ENCODE results near the gene THRA. TPM values are rescaled to one million over a fixed set of nuclear protein-coding genes. Genes with fewer than 3 reads are reported as not detected.
A peak's percentile ranks its signal among the peaks of the same experiment; 100 is the strongest.

THRA gene
- total RNA-seq, 1 experiment from 2014 or later = 107 TPM

DNA sequence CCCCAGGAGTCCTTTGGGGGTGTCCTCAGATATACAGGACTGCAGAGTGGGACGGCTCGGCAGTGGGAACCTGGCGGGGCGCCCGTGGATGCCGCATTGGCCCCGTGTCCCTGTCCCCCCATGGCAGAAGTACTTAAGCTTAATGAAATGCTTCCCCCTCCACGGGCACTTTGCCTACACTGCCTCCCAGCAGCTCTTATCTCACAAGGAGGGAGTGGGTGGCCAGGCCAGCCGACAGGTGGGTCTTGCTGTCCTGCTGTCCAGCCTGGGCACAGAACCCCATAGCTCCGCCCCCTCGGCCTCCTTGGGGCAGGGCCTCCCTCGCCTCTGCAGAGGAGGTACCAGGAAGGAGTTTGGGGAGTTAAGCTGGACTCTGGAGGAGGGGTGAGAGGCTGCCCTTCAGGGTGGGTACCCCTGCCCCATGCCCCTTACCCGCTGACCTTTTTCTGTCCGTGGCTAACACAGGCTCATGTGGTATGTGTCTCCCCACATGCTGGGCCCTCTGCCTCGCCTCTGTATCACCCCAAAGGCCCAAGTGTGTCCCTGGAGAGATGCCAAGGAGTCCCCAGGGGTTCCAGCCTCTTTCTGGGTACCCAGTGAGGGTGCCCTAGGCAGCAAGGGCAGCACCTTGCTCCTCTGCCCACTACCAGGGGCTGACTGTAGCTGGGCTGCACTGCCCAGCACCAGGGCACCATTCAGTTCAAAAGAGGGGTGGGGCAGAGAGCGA, 8.7 kb downstream of the THRA start:
- H3K4me3 Mint-ChIP-seq (ENCODE audit: low read depth, unreplicated experiment) = peak overlapping the region; percentile 63
- H3K4me1 Mint-ChIP-seq (ENCODE audit: low read depth, unreplicated experiment) = peaks cover 96% of the 10 kb centered on the region
- peak; percentile 100 for DNase-seq
- CTCF ChIA-PET = interaction anchor here (0.6 to 37.1 kb wide), 56 partner anchors 10 to 1508 kb away, joined by 3 to 1006 read pairs (median 5); partner anchors contain the start of genes CASC3, CSF3, MED24 and MIEN1
- no TSS peak for BruUV-seq (replicated peaks)
- no peaks in the 10 kb centered on the region for H3K9me3 Mint-ChIP-seq (ENCODE audit: low read depth, unreplicated experiment)
- H3K27ac Mint-ChIP-seq (ENCODE audit: unreplicated experiment) = peak overlapping the region; percentile 23
- intact Hi-C loops (cut with micrococcal nuclease; ENCODE audit: unreplicated experiment) = loop anchor here (1.0 to 2.0 kb wide), 3 partner anchors 8 to 41 kb away; no protein-coding TSS in a partner anchor
- no peaks in the 10 kb centered on the region for H3K27me3 Mint-ChIP-seq (ENCODE audit: unreplicated experiment)
- H3K36me3 Mint-ChIP-seq (ENCODE audit: insufficient read depth, unreplicated experiment) = peaks cover 61% of the 10 kb centered on the region
- no peak for TF ChIP-seq CTCF (IDR thresholded peaks at IDR 0.05; ENCODE audit: unreplicated experiment)

- CTCF ChIA-PET = interaction anchor here (0.6 to 37.1 kb wide), 44 partner anchors 9 to 451 kb away, joined by 3 to 1006 read pairs (median 5); partner anchors contain the start of genes CASC3, CSF3, MED24 and MIEN1
- peak; percentile 100 for DNase-seq
- BruUV-seq (replicated peaks) = no TSS peak
- H3K27me3 Mint-ChIP-seq (ENCODE audit: unreplicated experiment) = no peaks in the 10 kb centered on the region
- H3K36me3 Mint-ChIP-seq (ENCODE audit: insufficient read depth, unreplicated experiment) = peaks cover 61% of the 10 kb centered on the region
- peaks cover 93% of the 10 kb centered on the region for H3K4me1 Mint-ChIP-seq (ENCODE audit: low read depth, unreplicated experiment)
- peak overlapping the region; percentile 63 for H3K4me3 Mint-ChIP-seq (ENCODE audit: low read depth, unreplicated experiment)
- intact Hi-C loops (cut with micrococcal nuclease; ENCODE audit: unreplicated experiment) = no loop called here
- peak overlapping the region; percentile 23 for H3K27ac Mint-ChIP-seq (ENCODE audit: unreplicated experiment)
- TF ChIP-seq CTCF (IDR thresholded peaks at IDR 0.05; ENCODE audit: unreplicated experiment) = no peak
- no peaks in the 10 kb centered on the region for H3K9me3 Mint-ChIP-seq (ENCODE audit: low read depth, unreplicated experiment)
Observed at GRCh38 chr17:40072040-40072734, 9.4 kb downstream of the THRA start.

- peaks cover 91% of the 10 kb centered on the region for H3K4me1 Mint-ChIP-seq (ENCODE audit: low read depth, unreplicated experiment)
- intact Hi-C loops (cut with micrococcal nuclease; ENCODE audit: unreplicated experiment) = no loop called here
- TF ChIP-seq CTCF (IDR thresholded peaks at IDR 0.05; ENCODE audit: unreplicated experiment) = no peak
- peak overlapping the region; percentile 63 for H3K4me3 Mint-ChIP-seq (ENCODE audit: low read depth, unreplicated experiment)
- no TSS peak for BruUV-seq (replicated peaks)
- peaks cover 61% of the 10 kb centered on the region for H3K36me3 Mint-ChIP-seq (ENCODE audit: insufficient read depth, unreplicated experiment)
- peak; percentile 81 for DNase-seq
- H3K9me3 Mint-ChIP-seq (ENCODE audit: low read depth, unreplicated experiment) = no peaks in the 10 kb centered on the region
- peak overlapping the region; percentile 23 for H3K27ac Mint-ChIP-seq (ENCODE audit: unreplicated experiment)
- no peaks in the 10 kb centered on the region for H3K27me3 Mint-ChIP-seq (ENCODE audit: unreplicated experiment)
- CTCF ChIA-PET = interaction anchor here (0.6 to 37.1 kb wide), 37 partner anchors 8 to 451 kb away, joined by 3 to 1006 read pairs (median 6); partner anchors contain the start of genes CASC3, CSF3, MED24 and MSL1
Observed at GRCh38 chr17:40072735-40073346, 10.1 kb downstream of the THRA start.

DNA sequence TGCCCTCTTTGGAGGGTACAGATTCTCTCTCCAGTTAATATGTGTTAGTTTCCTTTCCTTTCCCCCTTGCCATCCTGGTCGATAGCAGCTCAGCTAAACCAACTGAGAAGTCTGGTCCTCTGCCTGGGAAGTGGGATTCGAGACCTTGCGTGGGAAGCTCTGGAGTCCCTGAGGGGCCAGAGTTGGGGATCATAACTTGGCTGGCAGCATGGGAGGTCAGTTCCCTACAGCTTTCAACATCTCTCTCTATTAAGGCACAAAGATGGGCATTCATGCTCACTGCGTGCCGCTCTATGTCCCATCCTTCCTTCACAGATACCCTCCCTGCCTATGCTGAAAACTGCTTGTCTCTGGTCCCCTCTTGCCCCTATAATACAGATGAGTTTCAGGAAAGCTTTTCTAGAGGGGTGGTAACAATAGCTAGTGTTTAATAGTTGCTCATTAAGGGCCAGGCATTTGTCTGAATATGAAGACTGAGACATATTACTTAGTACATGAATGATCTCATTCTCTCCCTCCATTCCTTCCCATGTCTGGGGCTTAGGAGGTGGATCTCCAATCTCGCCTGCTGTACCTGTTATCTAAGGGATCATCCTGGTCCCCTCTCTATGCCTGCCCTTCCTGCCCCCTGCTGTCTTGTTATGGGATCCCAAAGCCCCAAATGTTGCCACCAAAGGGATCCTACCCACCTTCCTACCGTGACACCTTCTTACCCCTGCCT, 10.8 kb downstream of the THRA start:
- DNase-seq = no peak
- TF ChIP-seq CTCF (IDR thresholded peaks at IDR 0.05; ENCODE audit: unreplicated experiment) = no peak
- H3K36me3 Mint-ChIP-seq (ENCODE audit: insufficient read depth, unreplicated experiment) = peaks cover 61% of the 10 kb centered on the region
- no peaks in the 10 kb centered on the region for H3K27me3 Mint-ChIP-seq (ENCODE audit: unreplicated experiment)
- no peaks in the 10 kb centered on the region for H3K9me3 Mint-ChIP-seq (ENCODE audit: low read depth, unreplicated experiment)
- H3K4me1 Mint-ChIP-seq (ENCODE audit: low read depth, unreplicated experiment) = peaks cover 88% of the 10 kb centered on the region
- no peak overlapping the region for H3K27ac Mint-ChIP-seq (ENCODE audit: unreplicated experiment)
- CTCF ChIA-PET = interaction anchor here (0.6 to 37.1 kb wide), 29 partner anchors 11 to 452 kb away, joined by 3 to 1006 read pairs (median 11); partner anchors contain the start of genes CASC3, CSF3, MED24 and MSL1
- BruUV-seq (replicated peaks) = no TSS peak
- H3K4me3 Mint-ChIP-seq (ENCODE audit: low read depth, unreplicated experiment) = no peak overlapping the region
- intact Hi-C loops (cut with micrococcal nuclease; ENCODE audit: unreplicated experiment) = no loop called here

Data from Calu3 (cell line).